SK-N-MC (cell line): ENCODE measurements around the gene PTPRG.

Source experiments
- DNase-seq: peaks from one replicate; pipeline ENCODE4 v3.0.0-alpha.2; 2011; ENCODE audit warnings: low read depth, low spot score
- H3K27ac ChIP-seq: fragments of 200-600 bp; sonication (generic); 2 replicates; pipeline ENCODE4 v1.5.1; 2016; ENCODE audit warnings: mixed run types
- H3K36me3 ChIP-seq: fragments of 200-600 bp; sonication (generic); 2 replicates; pipeline ENCODE4 v1.6.1; 2017; ENCODE audit warnings: antibody characterized with exemption, low read length, mixed read lengths; ENCODE audit not compliant: insufficient read depth
- H3K4me3 ChIP-seq: fragments of 200-600 bp; sonication (generic); 2 replicates; pipeline ENCODE4 v1.5.1; 2016
- H3K9ac ChIP-seq: fragments of 200-600 bp; sonication (generic); 2 replicates; pipeline ENCODE4 v1.8.0; 2017; ENCODE audit warnings: mixed run types, mixed read lengths; ENCODE audit not compliant: insufficient read length
- H3K9me3 ChIP-seq: fragments of 200-600 bp; sonication (generic); 2 replicates; pipeline ENCODE4 v1.6.1; 2017; ENCODE audit warnings: low read depth, mild to moderate bottlenecking, antibody characterized with exemption, low read length, moderate library complexity, mixed read lengths
- EZH2 ChIP-seq: fragments of 200-600 bp; sonication (generic); IDR thresholded peaks from one replicate; pipeline ENCODE4 v1.6.1; 2017; ENCODE audit warnings: antibody characterized with exemption
- FOXP2 ChIP-seq: optimal IDR thresholded peaks from 2 replicates; pipeline ENCODE3; 2011; ENCODE audit warnings: mild to moderate bottlenecking, moderate library complexity; ENCODE audit not compliant: insufficient read depth; ENCODE audit errors: extremely low read length, control extremely low read depth
- POLR2AphosphoS5 ChIP-seq: IDR thresholded peaks from 2 replicates; pipeline ENCODE4 v1.6.1; 2012; ENCODE audit warnings: mild to moderate bottlenecking, low read depth, low read length, borderline replicate concordance

PTPRG gene

DNA sequence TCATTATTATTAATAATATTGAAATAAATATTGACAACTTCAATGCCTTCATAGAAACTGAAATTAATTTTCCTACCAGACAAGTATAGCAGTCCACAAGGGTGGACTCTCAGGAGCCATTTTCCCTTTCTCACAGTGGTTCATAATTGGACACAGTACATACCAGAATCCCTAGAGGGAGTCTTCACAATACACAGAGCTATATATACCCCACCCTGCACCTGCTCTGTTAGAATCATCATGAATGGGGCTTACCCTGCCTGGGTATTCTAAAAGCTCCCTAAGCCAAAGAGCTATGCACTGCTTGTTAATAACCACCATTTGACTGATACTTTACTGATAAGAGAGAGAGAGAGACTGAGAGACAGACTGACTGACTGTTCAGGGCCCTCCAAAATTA is 677.1 kb downstream of the PTPRG start:
- no peak for TF ChIP-seq EZH2
- no peak for TF ChIP-seq POLR2AphosphoS5
- no peak for TF ChIP-seq FOXP2
- Histone ChIP-seq H3K36me3 (no peaks in the 10 kb centered on the region), H3K9ac (no peak overlapping the region), H3K4me3 (no peak overlapping the region), H3K9me3 (no peaks in the 10 kb centered on the region), H3K27ac (no peak overlapping the region)
- no peak for DNase-seq

- no peak overlapping the region for H3K4me3 ChIP-seq
- no peaks in the 10 kb centered on the region for H3K9me3 ChIP-seq
- DNase-seq: no peak
- no peaks in the 10 kb centered on the region for H3K36me3 ChIP-seq
- TF ChIP-seq POLR2AphosphoS5 (no peak), EZH2 (no peak), FOXP2 (no peak)
- H3K27ac ChIP-seq: no peak overlapping the region
- no peak overlapping the region for H3K9ac ChIP-seq
Measured at GRCh38 chr3:62241279-62241678, 679.9 kb downstream of the PTPRG start.

- DNase-seq: no peak
Measured at GRCh38 chr3:62242831-62243509, 681.6 kb downstream of the PTPRG start.

DNA sequence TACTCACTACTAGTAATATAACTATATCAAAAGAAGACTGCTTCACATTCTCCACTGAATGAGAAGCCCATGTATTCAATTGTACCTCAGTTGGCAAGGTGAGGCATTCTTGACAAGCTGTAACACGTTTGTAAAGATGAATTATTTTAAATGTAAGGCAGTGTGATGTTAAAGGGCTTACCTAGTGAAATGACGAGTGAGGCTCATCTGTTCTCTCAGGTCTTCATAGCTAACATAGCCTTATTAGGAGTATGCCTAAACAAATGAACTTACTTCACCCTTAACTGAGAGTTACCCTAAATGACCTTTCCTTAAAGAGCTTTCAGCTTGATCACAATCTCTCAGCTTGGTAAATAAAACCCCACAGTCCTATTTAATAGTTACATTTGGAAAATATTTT is 684.7 kb downstream of the PTPRG start:
- Histone ChIP-seq H3K36me3 (no peaks in the 10 kb centered on the region), H3K4me3 (no peak overlapping the region), H3K9ac (no peak overlapping the region), H3K27ac (no peak overlapping the region), H3K9me3 (no peaks in the 10 kb centered on the region)
- TF ChIP-seq EZH2: no peak
- TF ChIP-seq FOXP2: no peak
- TF ChIP-seq POLR2AphosphoS5: no peak
- DNase-seq: no peak

More at GRCh38 chr3:62242831-62243509, 681.6 kb downstream of the PTPRG start:
- no peak overlapping the region for H3K27ac ChIP-seq
- H3K36me3 ChIP-seq: no peaks in the 10 kb centered on the region
- H3K4me3 ChIP-seq: no peak overlapping the region
- no peaks in the 10 kb centered on the region for H3K9me3 ChIP-seq
- no peak for TF ChIP-seq FOXP2
- no peak for TF ChIP-seq EZH2
- TF ChIP-seq POLR2AphosphoS5: no peak
- no peak overlapping the region for H3K9ac ChIP-seq

DNA sequence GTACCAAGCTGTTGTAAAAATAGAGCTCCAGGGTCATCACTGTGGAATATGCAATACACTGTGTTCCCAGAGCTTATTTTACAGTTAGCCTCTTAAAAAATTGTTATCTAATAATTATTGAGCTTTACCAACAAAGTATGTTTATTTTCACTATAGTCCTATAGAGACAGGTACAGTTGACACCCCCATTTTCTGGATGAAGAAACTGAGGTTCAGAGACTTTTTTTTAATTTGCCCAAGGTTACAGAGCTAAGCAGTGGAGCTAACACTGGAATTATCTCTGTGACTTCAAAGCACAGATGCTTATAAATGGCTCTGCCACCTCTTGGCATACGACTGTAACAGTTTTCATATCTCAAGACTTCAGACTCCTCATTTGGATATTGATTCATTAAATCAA is 685.6 kb downstream of the PTPRG start:
- Histone ChIP-seq H3K36me3 (no peaks in the 10 kb centered on the region), H3K9me3 (no peaks in the 10 kb centered on the region), H3K9ac (no peak overlapping the region), H3K27ac (no peak overlapping the region), H3K4me3 (no peak overlapping the region)
- TF ChIP-seq FOXP2: no peak
- TF ChIP-seq POLR2AphosphoS5: no peak
- no peak for TF ChIP-seq EZH2
- DNase-seq: no peak

- H3K27ac ChIP-seq: no peak overlapping the region
- H3K4me3 ChIP-seq: no peak overlapping the region
- H3K9ac ChIP-seq: no peak overlapping the region
- DNase-seq: no peak
- H3K36me3 ChIP-seq: no peaks in the 10 kb centered on the region
- TF ChIP-seq POLR2AphosphoS5 (no peak), EZH2 (no peak), FOXP2 (no peak)
- no peaks in the 10 kb centered on the region for H3K9me3 ChIP-seq
Measured at GRCh38 chr3:62248734-62249483, 687.5 kb downstream of the PTPRG start.

DNA sequence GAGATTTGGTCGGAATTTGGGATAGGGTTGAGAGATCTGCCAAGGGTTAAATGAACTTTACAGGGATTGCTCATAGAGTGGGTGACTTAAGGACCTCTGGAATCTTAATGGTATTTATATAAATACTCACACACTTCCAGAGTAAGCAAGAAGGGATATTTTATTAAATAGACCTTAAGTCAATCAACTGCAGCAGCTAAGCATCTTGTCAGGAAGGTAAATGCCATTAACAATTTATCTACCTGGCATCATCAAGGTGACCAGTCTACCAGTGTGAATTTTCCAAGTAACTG is 688.1 kb downstream of the PTPRG start:
- H3K9ac ChIP-seq: no peak overlapping the region
- TF ChIP-seq EZH2: no peak
- no peak for TF ChIP-seq FOXP2
- no peak for TF ChIP-seq POLR2AphosphoS5
- no peaks in the 10 kb centered on the region for H3K9me3 ChIP-seq
- no peaks in the 10 kb centered on the region for H3K36me3 ChIP-seq
- DNase-seq: no peak
- no peak overlapping the region for H3K4me3 ChIP-seq
- no peak overlapping the region for H3K27ac ChIP-seq

- no peak for TF ChIP-seq FOXP2
- TF ChIP-seq EZH2: no peak
- no peak for TF ChIP-seq POLR2AphosphoS5
- H3K36me3 ChIP-seq: no peaks in the 10 kb centered on the region
Measured at GRCh38 chr3:62249855-62250543, 688.6 kb downstream of the PTPRG start.

More at GRCh38 chr3:62249855-62250543, 688.6 kb downstream of the PTPRG start:
- Histone ChIP-seq H3K4me3 (no peak overlapping the region), H3K9me3 (no peaks in the 10 kb centered on the region), H3K9ac (no peak overlapping the region), H3K27ac (no peak overlapping the region)
- DNase-seq: no peak
